Caco-2 (cell line): ENCODE data around the gene AGRN. TPM values are rescaled to one million over a fixed set of nuclear protein-coding genes. Genes with fewer than 3 reads are reported as not detected.

Experiments used
- BruUV-seq: library from RNA; stranded (reverse); fragments of 400-500 nt; replicated peaks from 2 replicates; lab custom pipeline; 2021; lab: Mats Ljungman, UMichigan
- CTCF ChIA-PET: fragments of 300-600 bp; sonication (Branson Sonifier 250); formaldehyde crosslinking; loops from one replicate; lab custom pipeline; 2022; ENCODE audit warnings: antibody characterized with exemption; lab: Charles Lee
- POLR2A ChIA-PET: fragments of 300-600 bp; sonication (Branson Sonifier 250); formaldehyde crosslinking; loops from one replicate; lab custom pipeline; 2022; ENCODE audit warnings: antibody characterized with exemption; lab: Charles Lee
- DNase-seq, 2 experiments: peaks; one replicate each; pipeline versions ENCODE4 v3.0.0 to v3.0.0-alpha.2; 2020 to 2022
- H3K27me3 ChIP-seq: replicated peaks from 2 replicates; pipeline ENCODE4 v1.6.0; 2011; ENCODE audit warnings: low read length; ENCODE audit not compliant: control insufficient read depth, insufficient read depth
- H3K36me3 ChIP-seq: 2 replicates; pipeline ENCODE4 v1.5.1; 2011; ENCODE audit warnings: low read length; ENCODE audit not compliant: control insufficient read depth, insufficient read depth
- H3K4me1 ChIP-seq: fragments of 250-450 bp; sonication (Bioruptor Pico); 2 replicates; pipeline ENCODE4 v1.5.1; 2020; ENCODE audit warnings: mild to moderate bottlenecking
- H3K4me3 ChIP-seq: 2 replicates; pipeline ENCODE4 v1.5.1; 2011; ENCODE audit warnings: low read depth, mild to moderate bottlenecking, control low read depth, low read length
- H3K9me3 ChIP-seq: fragments of 250-450 bp; sonication (Bioruptor Pico); 2 replicates; pipeline ENCODE4 v1.5.1; 2020; ENCODE audit warnings: mild to moderate bottlenecking, moderate library complexity
- H3K27ac Mint-ChIP-seq: one replicate; pipeline ENCODE4 v1.8.0; 2022; ENCODE audit warnings: mixed read lengths; ENCODE audit not compliant: unreplicated experiment
- H3K27me3 Mint-ChIP-seq: one replicate; pipeline ENCODE4 v1.8.0; 2022; ENCODE audit warnings: mixed read lengths; ENCODE audit not compliant: insufficient read depth, unreplicated experiment
- H3K36me3 Mint-ChIP-seq: one replicate; pipeline ENCODE4 v1.8.0; 2022; ENCODE audit warnings: mild to moderate bottlenecking, mixed read lengths; ENCODE audit not compliant: insufficient read depth, unreplicated experiment
- H3K4me1 Mint-ChIP-seq: one replicate; pipeline ENCODE4 v1.8.0; 2022; ENCODE audit warnings: low read depth, mixed read lengths; ENCODE audit not compliant: unreplicated experiment
- H3K4me3 Mint-ChIP-seq: one replicate; pipeline ENCODE4 v1.8.0; 2022; ENCODE audit warnings: mild to moderate bottlenecking, moderate library complexity, mixed read lengths; ENCODE audit not compliant: unreplicated experiment
- H3K9me3 Mint-ChIP-seq: one replicate; pipeline ENCODE4 v1.8.0; 2022; ENCODE audit warnings: mixed read lengths; ENCODE audit not compliant: unreplicated experiment
- CTCF ChIP-seq, 2 experiments: fragments of 200-600 bp in 1 of 2; IDR thresholded peaks; 1 replicate in 1 of 2; 2 replicates in 1 of 2; pipeline versions ENCODE4 v1.5.1 to v1.8.0; 2011 to 2022; ENCODE audit warnings: antibody characterized with exemption in 1 of 2, control low read depth in 1 of 2, inconsistent platforms in 1 of 2, low read depth in 1 of 2, low read length in 1 of 2, mild to moderate bottlenecking in 1 of 2, moderate library complexity in 1 of 2; ENCODE audit not compliant: insufficient read depth in 1 of 2, severe bottlenecking in 1 of 2, unreplicated experiment in 1 of 2
- intact Hi-C: fragments of 100-400 bp; cut with micrococcal nuclease; formaldehyde crosslinking; loops from one replicate; pipeline ENCODE4 v1.10.0; 2022; ENCODE audit not compliant: unreplicated experiment
- total RNA-seq: library from RNA; stranded (reverse); gene quantifications from 2 replicates; pipeline ENCODE4 v1.2.3, GENCODE V29; 2022

Gene AGRN
- total RNA-seq, 1 experiment from 2014 or later: 176 TPM

GRCh38 chr1:1046767-1047166, 26.8 kb downstream of the AGRN start:
- intact Hi-C loops: no loop called here
- Mint-ChIP-seq H3K4me1 (no peaks in the 10 kb centered on the region), H3K27ac (no peak overlapping the region), H3K27me3 (no peaks in the 10 kb centered on the region), H3K4me3 (no peak overlapping the region), H3K36me3 (peaks cover 46% of the 10 kb centered on the region), H3K9me3 (no peaks in the 10 kb centered on the region)
- peaks cover 2% of the 10 kb centered on the region; the same call in 1 of the 2 replicates for H3K36me3 ChIP-seq
- DNase-seq: no peak
- ChIA-PET CTCF (no interaction called here), POLR2A (no interaction called here)
- H3K4me3 ChIP-seq: no peak overlapping the region
- H3K4me1 ChIP-seq: no peaks in the 10 kb centered on the region
- H3K27me3 ChIP-seq: no peaks in the 10 kb centered on the region
- BruUV-seq: no TSS peak
- H3K9me3 ChIP-seq: no peaks in the 10 kb centered on the region
- TF ChIP-seq CTCF (IDR thresholded peaks at IDR 0.05; ENCODE audit: insufficient read depth in 1 of 2, low read depth in 1 of 2, low read length in 1 of 2, severe bottlenecking in 1 of 2, unreplicated experiment in 1 of 2): no peak

- Histone ChIP-seq H3K4me3 (no peak overlapping the region), H3K4me1 (no peaks in the 10 kb centered on the region), H3K9me3 (no peaks in the 10 kb centered on the region), H3K27me3 (no peaks in the 10 kb centered on the region), H3K36me3 (peaks cover 2% of the 10 kb centered on the region; the same call in 1 of the 2 replicates)
- Mint-ChIP-seq H3K4me1 (no peaks in the 10 kb centered on the region), H3K36me3 (peaks cover 46% of the 10 kb centered on the region), H3K4me3 (no peak overlapping the region), H3K27ac (no peak overlapping the region), H3K27me3 (no peaks in the 10 kb centered on the region), H3K9me3 (no peaks in the 10 kb centered on the region)
- ChIA-PET POLR2A (no interaction called here), CTCF (no interaction called here)
- intact Hi-C loops: no loop called here
- no peak for DNase-seq
- no TSS peak for BruUV-seq
- TF ChIP-seq CTCF (IDR thresholded peaks at IDR 0.05; ENCODE audit: insufficient read depth in 1 of 2, low read depth in 1 of 2, low read length in 1 of 2, severe bottlenecking in 1 of 2, unreplicated experiment in 1 of 2): no peak
These were observed 27.5 kb downstream of the AGRN start for GRCh38 chr1:1047407-1047806.

- Mint-ChIP-seq H3K27me3 (no peaks in the 10 kb centered on the region), H3K4me1 (no peaks in the 10 kb centered on the region), H3K4me3 (no peak overlapping the region), H3K9me3 (no peaks in the 10 kb centered on the region), H3K27ac (no peak overlapping the region), H3K36me3 (peaks cover 46% of the 10 kb centered on the region)
- no peak for DNase-seq
- TF ChIP-seq CTCF (IDR thresholded peaks at IDR 0.05; ENCODE audit: insufficient read depth in 1 of 2, low read depth in 1 of 2, low read length in 1 of 2, severe bottlenecking in 1 of 2, unreplicated experiment in 1 of 2): no peak
- H3K36me3 ChIP-seq: peaks cover 2% of the 10 kb centered on the region; the same call in 1 of the 2 replicates
- no peaks in the 10 kb centered on the region for H3K4me1 ChIP-seq
- ChIA-PET POLR2A (no interaction called here), CTCF (no interaction called here)
- H3K4me3 ChIP-seq: no peak overlapping the region
- H3K9me3 ChIP-seq: no peaks in the 10 kb centered on the region
- no peaks in the 10 kb centered on the region for H3K27me3 ChIP-seq
- no TSS peak for BruUV-seq
- intact Hi-C loops: no loop called here
These were observed 28.0 kb downstream of the AGRN start for GRCh38 chr1:1047963-1048362.
